ENCODE results near the gene TSPAN14.

The TSPAN14 gene

GRCh38 chr10:80509108-80509402 lies 54.9 kb downstream of the TSPAN14 start:
- no peak for DNase-seq

DNA sequence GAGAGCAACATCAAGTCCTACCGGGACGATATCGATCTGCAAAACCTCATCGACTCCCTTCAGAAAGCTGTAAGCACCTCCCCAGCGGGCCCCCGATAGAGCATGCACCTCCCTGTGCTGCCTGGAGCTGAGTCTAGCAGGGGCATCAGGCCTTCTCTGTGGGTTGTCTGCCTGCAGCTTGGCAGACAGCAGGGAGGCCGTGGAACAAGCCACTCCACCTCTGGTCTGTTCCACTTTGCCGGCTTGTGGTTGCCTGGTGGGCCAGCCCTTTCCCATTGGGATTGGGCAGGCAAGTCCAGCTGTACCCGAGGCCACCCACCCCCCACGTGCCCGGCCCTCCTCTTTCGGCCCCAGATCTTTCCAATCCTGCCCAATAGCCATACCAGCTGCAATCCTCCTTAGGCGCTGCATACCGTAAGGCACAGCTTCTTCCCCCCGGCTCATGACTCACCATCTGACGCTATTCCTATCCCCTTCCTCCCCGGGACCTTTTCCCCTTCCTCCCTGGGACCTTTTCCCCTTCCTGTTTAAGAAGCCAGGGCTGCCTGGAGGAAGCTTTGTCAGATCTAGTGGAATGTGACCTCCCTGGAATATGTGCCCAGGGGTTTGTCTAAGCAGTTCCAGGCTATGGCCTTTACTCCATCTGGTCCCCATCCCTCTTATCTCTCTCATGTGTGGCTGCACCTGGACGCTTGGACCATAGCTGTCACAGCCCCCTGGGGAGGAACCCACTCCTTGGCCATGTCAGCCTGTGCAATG lies 55.5 kb downstream of the TSPAN14 start:
- no peak for DNase-seq

DNA sequence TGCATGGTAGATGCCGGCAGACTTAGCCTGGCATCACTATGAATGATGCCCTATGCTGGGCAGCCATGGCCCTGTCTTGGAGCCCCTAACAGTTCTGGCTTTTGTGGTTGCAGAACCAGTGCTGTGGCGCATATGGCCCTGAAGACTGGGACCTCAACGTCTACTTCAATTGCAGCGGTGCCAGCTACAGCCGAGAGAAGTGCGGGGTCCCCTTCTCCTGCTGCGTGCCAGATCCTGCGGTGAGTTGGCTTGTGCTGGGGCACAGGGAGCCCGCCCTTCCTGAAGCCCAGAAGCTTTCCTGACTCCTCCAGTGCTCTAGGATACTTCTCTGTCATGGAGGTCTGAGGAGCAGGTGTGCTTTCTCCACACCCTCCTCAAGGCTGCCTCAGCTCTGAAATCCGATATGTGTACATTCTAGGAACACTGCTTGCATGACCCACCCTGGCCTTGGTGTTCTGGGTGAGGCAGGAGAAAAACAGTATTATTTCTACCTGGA lies 58.0 kb downstream of the TSPAN14 start:
- no peak for DNase-seq

GRCh38 chr10:80513106-80513505 lies 59.0 kb downstream of the TSPAN14 start:
- no peak for DNase-seq

GRCh38 chr10:80515511-80515910 lies 61.4 kb downstream of the TSPAN14 start:
- DNase-seq: no peak

DNA sequence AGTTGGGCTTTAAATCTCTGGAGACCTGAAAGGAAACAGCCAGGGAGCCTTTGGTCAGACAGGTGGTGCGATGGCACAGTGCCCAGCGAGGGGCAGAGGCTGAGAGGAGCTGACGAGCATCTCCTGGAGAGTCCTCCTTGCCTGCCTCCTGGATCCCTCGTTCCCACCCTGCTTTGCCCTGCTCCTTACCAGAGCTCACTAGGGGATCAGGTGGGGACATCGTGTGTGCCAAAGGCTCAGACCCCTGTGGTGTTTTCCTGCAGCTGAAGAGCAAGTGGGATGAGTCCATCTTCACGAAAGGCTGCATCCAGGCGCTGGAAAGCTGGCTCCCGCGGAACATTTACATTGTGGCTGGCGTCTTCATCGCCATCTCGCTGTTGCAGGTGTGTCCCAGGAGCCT lies 61.8 kb downstream of the TSPAN14 start:
- DNase-seq: no peak

DNA sequence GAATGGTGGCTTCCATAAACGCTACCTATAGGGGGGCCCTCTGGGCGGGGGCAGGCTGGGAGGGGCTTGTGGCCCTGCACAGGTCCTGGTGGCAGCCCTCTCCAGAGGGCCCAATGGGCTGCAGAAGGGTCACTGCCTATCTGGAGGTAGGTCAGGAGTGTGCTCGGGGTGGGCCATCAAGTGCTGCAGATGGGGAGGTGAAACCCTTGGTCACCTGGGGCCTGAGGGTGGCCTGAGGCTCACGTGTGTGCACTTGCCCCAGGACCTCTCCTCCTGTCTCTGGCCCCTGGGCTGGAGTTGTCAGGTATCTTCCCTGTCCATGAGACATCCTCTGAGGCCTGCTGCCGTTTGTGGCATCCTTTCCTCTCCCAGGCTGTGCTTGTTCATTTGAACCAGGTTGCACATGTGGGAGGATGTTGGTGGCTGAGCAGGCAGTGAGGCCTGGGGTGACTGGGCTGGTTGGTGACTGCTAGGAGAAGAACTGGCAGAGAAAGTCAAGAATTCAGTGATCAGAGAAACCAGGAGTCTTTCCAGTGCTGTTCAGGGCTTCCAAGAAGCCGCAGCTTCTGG lies 62.5 kb downstream of the TSPAN14 start:
- no peak for DNase-seq

DNA sequence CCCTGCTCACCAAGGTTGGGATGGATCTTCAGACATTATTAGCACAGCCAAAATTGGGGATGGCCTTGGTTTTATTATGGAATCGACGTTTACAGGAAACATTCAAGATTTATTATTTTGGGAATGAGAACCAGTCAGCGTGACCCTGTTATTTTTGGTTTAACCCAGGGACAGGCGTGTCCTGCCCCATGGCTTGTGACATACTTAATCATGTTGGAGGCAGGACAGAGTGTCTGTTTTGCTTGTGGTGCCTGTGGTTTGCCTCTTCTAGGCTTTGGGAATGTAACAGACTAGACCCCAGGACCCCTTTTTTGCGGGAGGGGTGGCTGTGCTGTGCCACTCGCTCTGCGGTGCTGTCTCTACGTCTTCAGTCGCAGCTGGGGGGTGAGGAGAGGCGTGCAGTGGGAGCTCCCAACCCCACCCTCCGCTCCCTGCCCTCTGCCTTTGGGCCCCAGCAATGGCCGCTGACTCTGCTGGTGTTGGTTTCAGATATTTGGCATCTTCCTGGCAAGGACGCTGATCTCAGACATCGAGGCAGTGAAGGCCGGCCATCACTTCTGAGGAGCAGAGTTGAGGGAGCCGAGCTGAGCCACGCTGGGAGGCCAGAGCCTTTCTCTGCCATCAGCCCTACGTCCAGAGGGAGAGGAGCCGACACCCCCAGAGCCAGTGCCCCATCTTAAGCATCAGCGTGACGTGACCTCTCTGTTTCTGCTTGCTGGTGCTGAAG lies 63.5 kb downstream of the TSPAN14 start:
- DNase-seq: no peak

- DNase-seq: no peak
Measured at GRCh38 chr10:80518143-80518806, 64.2 kb downstream of the TSPAN14 start.

DNA sequence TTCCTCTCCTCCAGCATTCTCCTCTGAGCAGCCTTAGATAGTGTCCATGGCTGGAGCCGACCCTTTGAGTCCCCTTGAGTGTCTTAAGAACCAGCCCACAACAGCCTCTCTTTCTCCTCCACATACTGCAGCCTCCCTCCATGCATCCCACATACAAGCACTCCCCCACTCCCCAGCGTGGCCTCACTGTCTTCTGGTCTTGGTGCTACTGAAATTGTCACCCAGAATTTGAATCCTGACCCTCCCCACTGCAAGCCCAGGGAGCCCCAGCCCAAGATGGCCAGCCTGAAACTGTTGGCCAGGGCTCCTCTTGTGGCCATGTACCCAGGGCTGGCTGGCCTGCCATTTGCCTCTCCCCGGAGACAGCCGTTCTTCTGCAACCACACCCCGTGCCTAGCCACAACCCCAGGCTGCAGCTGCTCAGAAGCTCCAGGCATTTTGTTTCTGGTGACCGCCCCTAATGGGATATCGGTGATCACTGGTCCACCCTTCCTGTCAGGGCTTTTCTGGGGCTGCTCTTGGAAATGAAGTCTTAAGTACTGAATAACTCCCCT lies 64.8 kb downstream of the TSPAN14 start:
- no peak for DNase-seq

- DNase-seq: no peak
Measured at GRCh38 chr10:80519936-80520650, 66.0 kb downstream of the TSPAN14 start.

DNA sequence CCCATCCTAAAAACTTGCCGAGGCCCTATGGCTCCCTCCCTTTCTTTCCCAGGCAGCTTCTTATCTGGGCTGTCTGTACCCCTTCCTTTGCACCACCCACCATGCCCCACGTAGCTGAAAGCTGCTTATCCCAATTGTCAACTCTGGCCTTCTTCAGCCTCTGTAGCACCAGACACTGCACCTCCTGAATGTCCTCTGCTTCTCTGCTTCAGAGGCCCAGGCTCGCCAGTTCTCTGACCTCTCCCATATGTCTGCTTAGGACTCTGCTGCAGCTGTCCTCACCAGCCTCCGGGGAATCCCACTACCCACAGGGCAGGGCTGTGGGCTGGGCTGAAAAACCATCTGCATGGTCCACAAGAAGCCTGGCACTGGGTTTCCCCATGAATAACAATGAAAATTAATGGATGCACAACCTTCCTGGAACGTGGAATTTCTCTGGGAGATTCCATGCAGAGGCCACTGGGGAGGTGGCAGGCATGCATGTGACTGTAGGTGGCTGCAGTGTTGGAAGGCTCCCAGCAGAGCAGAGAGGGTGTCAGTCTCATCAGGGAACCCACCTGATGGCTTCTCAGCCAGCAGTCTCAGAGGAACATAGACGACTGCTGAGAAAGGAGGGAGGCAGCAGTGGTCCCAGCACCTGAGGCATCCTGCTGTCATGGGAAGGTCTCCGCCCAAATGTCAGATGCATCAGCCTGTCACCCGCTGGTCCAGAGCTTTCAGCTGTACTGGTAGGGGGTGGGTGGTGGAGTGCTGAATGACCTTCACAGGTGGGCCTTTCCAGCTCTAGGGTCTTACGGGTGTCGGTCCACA lies 66.8 kb downstream of the TSPAN14 start:
- DNase-seq: no peak

DNA sequence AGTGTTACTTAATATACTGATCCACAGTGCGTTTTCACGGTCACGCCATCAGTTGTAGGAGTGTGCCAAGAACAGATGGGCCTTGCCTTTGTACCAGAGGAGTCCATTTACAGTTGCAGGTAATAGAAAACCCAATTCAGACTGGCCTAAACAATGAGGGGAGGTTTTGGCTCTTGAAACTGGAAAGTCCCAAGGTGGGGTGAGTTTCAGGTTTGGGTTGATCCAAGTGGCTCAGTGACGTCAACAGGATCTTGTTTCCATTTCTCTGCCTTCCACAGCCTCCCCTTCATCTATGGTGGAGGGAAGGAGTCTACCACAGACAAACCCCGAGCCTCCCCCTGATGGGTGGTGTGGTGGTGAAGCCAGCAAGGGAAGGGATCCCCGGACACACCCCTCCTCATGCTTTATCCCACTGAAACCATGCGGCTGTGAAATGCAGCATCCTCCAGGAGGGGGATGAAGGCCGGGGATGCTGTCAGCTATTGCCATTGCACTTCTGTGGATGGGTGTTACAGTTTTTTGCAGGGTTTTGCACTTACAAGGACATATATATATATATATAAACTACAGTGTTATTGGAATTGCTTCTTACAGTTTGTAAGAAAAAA lies 68.8 kb downstream of the TSPAN14 start:
- DNase-seq: no peak

DNA sequence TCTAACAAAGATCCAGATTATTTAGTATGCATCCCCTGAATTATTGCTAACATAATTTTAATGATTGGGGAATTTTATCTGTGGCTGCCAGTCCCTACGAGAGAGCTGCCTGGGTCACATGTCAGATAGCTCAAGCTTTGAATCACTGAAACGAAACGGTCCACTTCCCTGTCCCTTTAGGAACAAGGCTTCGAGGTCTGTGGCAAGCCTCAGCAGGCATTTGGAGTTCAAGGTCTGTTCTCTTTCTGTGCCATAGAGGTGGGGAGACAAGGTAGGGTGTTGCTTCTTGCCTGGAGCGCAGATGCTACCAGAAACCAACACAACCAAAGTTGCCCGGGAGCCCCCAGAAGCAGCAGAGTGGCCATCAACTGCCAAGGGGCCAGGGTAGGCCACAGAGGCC lies 69.7 kb downstream of the TSPAN14 start:
- DNase-seq: no peak

DNA sequence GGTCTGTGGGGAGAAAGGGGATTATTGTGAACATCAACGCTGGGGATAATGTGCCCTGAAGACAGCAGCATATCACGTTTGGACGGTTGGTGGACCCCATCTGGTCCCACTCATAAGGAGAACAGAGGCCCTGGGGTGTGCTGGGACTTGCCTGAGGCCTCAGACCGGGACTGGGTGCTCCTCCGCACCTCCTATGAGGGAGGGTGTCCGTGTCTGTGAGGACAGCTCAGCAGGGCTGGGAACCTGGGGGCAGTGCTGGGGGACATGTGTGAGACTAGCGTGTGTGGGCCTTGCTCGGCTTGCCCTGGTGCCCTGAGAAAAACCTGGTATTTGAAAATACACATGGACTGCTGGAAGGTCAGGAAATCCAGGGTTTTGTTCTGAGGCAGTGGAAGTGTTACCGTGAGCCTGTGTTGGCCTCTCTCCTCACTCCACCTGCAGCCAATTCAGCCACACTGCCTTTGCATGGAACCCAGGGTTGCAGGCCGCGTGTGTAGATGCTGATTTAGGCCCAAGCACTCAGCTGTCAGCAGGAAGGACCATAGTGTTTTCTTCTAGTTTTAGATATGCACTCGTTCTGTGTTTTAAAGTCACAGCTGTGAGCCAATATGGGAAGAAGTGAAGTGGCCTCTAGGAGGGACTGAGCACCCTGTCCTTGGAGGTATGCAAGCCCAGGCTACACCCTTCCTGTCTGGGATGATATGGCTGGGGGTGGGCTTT lies 70.2 kb downstream of the TSPAN14 start:
- no peak for DNase-seq

DNA sequence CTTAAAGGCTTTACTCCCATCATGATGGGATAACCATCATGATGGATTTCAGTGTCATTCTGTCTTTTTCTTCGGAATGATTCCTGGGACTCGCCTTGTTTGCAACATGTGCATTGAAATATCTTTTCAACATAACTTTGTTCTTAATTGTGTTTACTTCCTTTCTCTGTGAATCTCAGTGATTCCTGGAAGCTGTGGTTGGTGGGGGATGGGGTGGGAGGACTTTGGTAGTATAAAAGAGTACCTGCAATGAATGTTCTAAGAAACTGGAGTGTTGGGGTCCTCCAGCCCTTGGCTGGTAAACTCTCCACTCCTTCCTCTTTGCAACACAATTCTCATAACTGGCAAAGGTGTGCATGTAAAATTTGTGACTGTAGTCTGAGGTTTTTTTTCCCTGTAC lies 72.1 kb downstream of the TSPAN14 start:
- DNase-seq: no peak

- DNase-seq: no peak
Measured at GRCh38 chr10:80526742-80527141, 72.6 kb downstream of the TSPAN14 start.

- DNase-seq: no peak
Measured at GRCh38 chr10:80528185-80528700, 74.1 kb downstream of the TSPAN14 start.

DNA sequence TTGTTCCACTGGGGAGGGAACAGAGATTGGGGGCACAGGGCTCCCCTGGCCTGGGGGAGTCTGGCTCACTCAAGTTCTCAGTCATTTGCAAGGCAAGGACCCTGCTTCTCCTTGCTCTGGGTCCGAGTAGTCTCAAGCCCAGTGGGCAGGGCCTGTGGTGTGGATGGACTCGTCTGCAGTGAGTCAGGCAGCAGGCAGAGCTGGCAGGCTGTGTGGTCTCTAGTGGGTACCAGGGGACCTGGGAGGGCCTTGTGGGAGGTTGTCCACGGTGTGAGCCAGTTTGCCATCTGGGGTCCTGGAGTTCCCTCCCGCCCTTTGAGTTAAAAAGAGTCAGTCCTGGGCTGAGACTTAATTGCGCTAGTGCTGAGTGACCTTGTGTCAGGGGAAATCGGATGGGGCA lies 74.8 kb downstream of the TSPAN14 start:
- no peak for DNase-seq

GRCh38 chr10:80529604-80530003 lies 75.5 kb downstream of the TSPAN14 start:
- no peak for DNase-seq
